Endodermal cell (in vitro differentiated cells): ENCODE data around the gene IQSEC3. TPM values are rescaled to one million over a fixed set of nuclear protein-coding genes. Genes with fewer than 3 reads are reported as not detected.

Source experiments
- DNase-seq: peaks from one replicate; pipeline ENCODE4 v3.0.0-alpha.2; 2017
- H3K27ac ChIP-seq: 2 replicates; pipeline ENCODE4 v1.5.1; 2013; ENCODE audit warnings: mild to moderate bottlenecking, low read depth, low read length, moderate library complexity
- H3K27me3 ChIP-seq: 2 replicates; pipeline ENCODE4 v1.6.1; 2013; ENCODE audit warnings: mild to moderate bottlenecking, low read length, moderate library complexity; ENCODE audit not compliant: insufficient read depth, control insufficient read depth, poor library complexity, severe bottlenecking
- H3K36me3 ChIP-seq: 2 replicates; pipeline ENCODE4 v1.7.0; 2013; ENCODE audit warnings: mild to moderate bottlenecking, low read length, moderate library complexity; ENCODE audit not compliant: control insufficient read depth, insufficient read depth
- H3K4me1 ChIP-seq: one replicate; pipeline ENCODE4 v1.7.0; 2013; ENCODE audit warnings: low read length; ENCODE audit not compliant: control insufficient read depth, insufficient read depth
- H3K4me3 ChIP-seq: 2 replicates; pipeline ENCODE4 v1.5.1; 2013; ENCODE audit warnings: mild to moderate bottlenecking, low read length, moderate library complexity
- H3K9ac ChIP-seq: 2 replicates; pipeline ENCODE4 v1.6.1; 2013; ENCODE audit warnings: mild to moderate bottlenecking, low read length, moderate library complexity; ENCODE audit not compliant: poor library complexity, severe bottlenecking; ENCODE audit errors: extremely low read depth
- H3K9me3 ChIP-seq: 2 replicates; pipeline ENCODE4 v1.6.1; 2013; ENCODE audit warnings: mild to moderate bottlenecking, low read length, moderate library complexity; ENCODE audit not compliant: control insufficient read depth
- H3K27ac Mint-ChIP-seq: 2 replicates; pipeline ENCODE4 v1.8.0; 2020; ENCODE audit warnings: mixed read lengths
- H3K27me3 Mint-ChIP-seq: 2 replicates; pipeline ENCODE4 v1.8.0; 2021; ENCODE audit warnings: mild to moderate bottlenecking, mixed read lengths; ENCODE audit not compliant: insufficient read depth
- H3K36me3 Mint-ChIP-seq: 2 replicates; pipeline ENCODE4 v1.8.0; 2020; ENCODE audit warnings: low read depth, mixed read lengths
- H3K4me1 Mint-ChIP-seq: 2 replicates; pipeline ENCODE4 v1.8.0; 2020; ENCODE audit warnings: mixed read lengths
- H3K4me3 Mint-ChIP-seq: 2 replicates; pipeline ENCODE4 v1.8.0; 2020; ENCODE audit warnings: mild to moderate bottlenecking, moderate library complexity, mixed read lengths
- H3K9me3 Mint-ChIP-seq: 2 replicates; pipeline ENCODE4 v1.8.0; 2020; ENCODE audit warnings: mild to moderate bottlenecking, mixed read lengths
- WGBS, 2 experiments: methylation state at CpG; one replicate each; pipeline versions ENCODE4 v1.1.5 to v1.1.7; 2013; ENCODE audit warnings: missing lambda C conversion rate in 2 of 2, mixed read lengths in 1 of 2; ENCODE audit not compliant: insufficient coverage in 1 of 2, insufficient read length in 1 of 2; 5-methylcytosine and 5-hydroxymethylcytosine counted together
- total RNA-seq, 2 donors: library from RNA; stranded (reverse); fragmentation: NEBNext Ultra II Directional in 1 of 2; extraction: Animal tissue kit (Norgen Biotek cat#: 25700) in 1 of 2; gene quantifications; 2 replicates in 1 of 2; 3 replicates in 1 of 2; pipeline ENCODE4 v1.2.1, GENCODE V29; 2021
- TF ChIP-seq, protein P1 (sequence below): fragments of 200-600 bp; sonication (generic); conservative IDR thresholded peaks from 2 replicates; pipeline ENCODE4 v1.5.0; 2021; ENCODE audit warnings: antibody characterized with exemption, mild to moderate bottlenecking

Gene IQSEC3
- total RNA-seq, 2 donors from 2014 or later, result 1.5 to 2.7 TPM

DNA sequence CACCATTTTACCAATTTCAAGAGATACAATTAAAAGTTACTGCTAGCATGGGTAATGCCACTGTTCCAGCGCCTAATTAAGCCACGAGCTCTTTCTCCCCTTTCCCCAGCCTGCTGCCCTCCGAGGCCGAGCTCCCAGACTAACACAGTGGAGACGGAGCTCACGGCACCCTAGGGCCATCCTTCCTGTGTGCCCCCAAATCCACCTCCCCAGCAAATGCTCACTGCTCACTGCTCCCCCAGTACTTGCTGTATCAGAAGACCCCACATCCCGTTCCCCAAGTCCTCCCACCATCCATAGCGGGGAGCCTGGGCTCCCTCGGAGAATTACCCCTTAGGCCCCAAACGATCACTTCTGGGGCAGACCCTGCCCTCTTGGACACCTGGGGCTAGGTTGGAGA is 104.7 kb downstream of the IQSEC3 start:
- peaks cover 41% of the 10 kb centered on the region for H3K4me1 Mint-ChIP-seq
- no peak overlapping the region for H3K27ac Mint-ChIP-seq
- H3K9me3 Mint-ChIP-seq, result no peaks in the 10 kb centered on the region

DNA sequence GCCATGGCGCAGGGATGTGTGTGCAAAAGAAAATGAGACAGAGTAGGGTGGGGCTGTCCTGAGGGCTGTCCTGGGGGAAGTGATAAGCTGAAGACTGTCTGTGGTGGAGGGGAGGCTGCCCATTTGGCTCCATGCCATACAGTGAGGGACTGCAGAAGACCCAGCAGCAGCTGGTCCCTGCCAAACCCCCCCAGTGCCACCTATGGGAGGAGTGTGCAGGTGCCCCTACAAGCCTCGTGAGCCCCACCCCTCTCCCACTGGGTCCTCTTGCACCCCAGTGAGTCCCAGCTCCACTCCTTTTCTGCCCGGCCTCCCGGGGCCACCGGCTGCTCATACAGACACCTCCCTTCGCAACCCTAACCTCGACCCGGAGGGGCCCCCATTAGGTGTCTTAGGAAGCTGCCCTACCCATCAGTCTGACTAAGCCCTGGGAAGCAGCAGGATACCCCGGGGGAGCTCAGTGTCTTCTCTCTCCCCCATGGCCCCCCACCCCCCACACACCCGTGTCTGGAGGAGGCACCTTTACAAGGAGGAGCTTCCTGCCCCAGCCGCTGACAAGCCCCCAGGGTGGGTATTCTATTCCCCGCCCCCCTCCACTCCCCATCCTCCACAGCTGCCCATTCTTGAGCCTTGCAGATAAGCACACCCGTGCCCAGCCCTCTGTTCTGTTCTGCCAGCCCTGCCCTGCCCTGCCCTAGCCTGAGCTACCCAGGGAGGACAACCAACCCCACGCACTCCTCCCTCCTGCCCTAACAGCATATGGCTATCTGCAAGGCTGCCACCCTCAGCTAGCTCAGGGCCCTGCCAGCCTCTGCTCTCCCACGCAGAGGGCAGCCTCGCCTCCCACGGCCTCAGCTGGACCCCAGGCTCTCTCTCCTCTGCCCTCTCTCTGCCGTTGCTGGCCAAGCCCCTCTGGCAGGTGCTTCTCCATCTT is 105.4 kb downstream of the IQSEC3 start:
- no peak overlapping the region for H3K4me3 Mint-ChIP-seq

More for the DNA sequence above, 104.7 kb downstream of the IQSEC3 start:
- no peak overlapping the region for H3K27ac ChIP-seq
- H3K27me3 ChIP-seq, result no peaks in the 10 kb centered on the region
- H3K9ac ChIP-seq, result no peak overlapping the region
- no peak overlapping the region for H3K4me3 ChIP-seq
- 80 to 87% methylated on average over 6 to 10 of the region's 10 CpGs for WGBS, 2 experiments
- Mint-ChIP-seq H3K4me3 (no peak overlapping the region), H3K36me3 (no peaks in the 10 kb centered on the region), H3K27me3 (peaks cover 1% of the 10 kb centered on the region)
- no peaks in the 10 kb centered on the region for H3K9me3 ChIP-seq
- DNase-seq, result no peak
- H3K4me1 ChIP-seq, result no peaks in the 10 kb centered on the region
- H3K36me3 ChIP-seq, result no peaks in the 10 kb centered on the region
- TF ChIP-seq, protein P1, sequence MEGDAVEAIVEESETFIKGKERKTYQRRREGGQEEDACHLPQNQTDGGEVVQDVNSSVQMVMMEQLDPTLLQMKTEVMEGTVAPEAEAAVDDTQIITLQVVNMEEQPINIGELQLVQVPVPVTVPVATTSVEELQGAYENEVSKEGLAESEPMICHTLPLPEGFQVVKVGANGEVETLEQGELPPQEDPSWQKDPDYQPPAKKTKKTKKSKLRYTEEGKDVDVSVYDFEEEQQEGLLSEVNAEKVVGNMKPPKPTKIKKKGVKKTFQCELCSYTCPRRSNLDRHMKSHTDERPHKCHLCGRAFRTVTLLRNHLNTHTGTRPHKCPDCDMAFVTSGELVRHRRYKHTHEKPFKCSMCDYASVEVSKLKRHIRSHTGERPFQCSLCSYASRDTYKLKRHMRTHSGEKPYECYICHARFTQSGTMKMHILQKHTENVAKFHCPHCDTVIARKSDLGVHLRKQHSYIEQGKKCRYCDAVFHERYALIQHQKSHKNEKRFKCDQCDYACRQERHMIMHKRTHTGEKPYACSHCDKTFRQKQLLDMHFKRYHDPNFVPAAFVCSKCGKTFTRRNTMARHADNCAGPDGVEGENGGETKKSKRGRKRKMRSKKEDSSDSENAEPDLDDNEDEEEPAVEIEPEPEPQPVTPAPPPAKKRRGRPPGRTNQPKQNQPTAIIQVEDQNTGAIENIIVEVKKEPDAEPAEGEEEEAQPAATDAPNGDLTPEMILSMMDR, result no peak

DNA sequence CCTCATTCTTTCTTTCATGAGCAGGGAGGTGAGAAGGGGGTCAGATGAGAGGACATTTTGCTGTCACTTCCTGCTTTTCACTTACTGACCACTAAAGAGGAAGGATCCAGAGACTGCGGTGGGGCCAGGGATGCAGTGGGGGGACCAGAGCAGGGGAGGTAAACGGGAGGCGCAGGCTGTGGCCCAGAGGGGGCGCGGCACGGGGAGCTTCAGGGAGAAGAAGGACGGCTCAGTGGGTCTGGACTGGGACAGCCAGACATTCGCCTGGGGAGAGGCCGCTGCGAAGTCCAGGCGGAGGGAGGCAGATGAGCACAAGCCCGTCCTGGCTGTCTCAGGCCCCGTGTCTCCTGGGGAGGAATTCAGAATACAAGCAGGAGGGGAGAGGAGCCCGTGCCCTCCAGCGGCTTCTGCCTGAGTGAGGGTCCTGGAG is 106.2 kb downstream of the IQSEC3 start:
- Mint-ChIP-seq H3K4me1 (peaks cover 33% of the 10 kb centered on the region), H3K27me3 (peaks cover 1% of the 10 kb centered on the region), H3K36me3 (no peaks in the 10 kb centered on the region), H3K27ac (no peak overlapping the region), H3K4me3 (no peak overlapping the region), H3K9me3 (no peaks in the 10 kb centered on the region)
- 85 to 93% methylated on average over 15 of the region's 15 CpGs for WGBS, 2 experiments
- Histone ChIP-seq H3K9me3 (no peaks in the 10 kb centered on the region), H3K27me3 (no peaks in the 10 kb centered on the region), H3K9ac (no peak overlapping the region), H3K4me3 (no peak overlapping the region), H3K27ac (no peak overlapping the region), H3K36me3 (no peaks in the 10 kb centered on the region), H3K4me1 (no peaks in the 10 kb centered on the region)
- no peak for DNase-seq
- TF ChIP-seq, protein P1, result no peak

More for the DNA sequence above, 105.4 kb downstream of the IQSEC3 start:
- Histone ChIP-seq H3K9ac (no peak overlapping the region), H3K27me3 (no peaks in the 10 kb centered on the region), H3K36me3 (no peaks in the 10 kb centered on the region), H3K27ac (no peak overlapping the region), H3K9me3 (no peaks in the 10 kb centered on the region), H3K4me3 (no peak overlapping the region), H3K4me1 (no peaks in the 10 kb centered on the region)
- H3K9me3 Mint-ChIP-seq, result no peaks in the 10 kb centered on the region
- H3K27ac Mint-ChIP-seq, result no peak overlapping the region
- peaks cover 40% of the 10 kb centered on the region for H3K4me1 Mint-ChIP-seq
- no peak for DNase-seq
- peaks cover 1% of the 10 kb centered on the region for H3K27me3 Mint-ChIP-seq
- TF ChIP-seq, protein P1, result no peak
- WGBS, 2 experiments, result 85 to 90% methylated on average over 6 to 18 of the region's 18 CpGs
- H3K36me3 Mint-ChIP-seq, result no peaks in the 10 kb centered on the region
